Body of pancreas (tissue), 4 donors: ENCODE measurements around the gene CTPS1. TPM values are rescaled to one million over a fixed set of nuclear protein-coding genes. Genes with fewer than 3 reads are reported as not detected.

Experiments
- ATAC-seq: fragments of 150-250 bp; one replicate; pipeline ENCODE4 v1.9.1; 2016
- DNase-seq, 4 donors: peaks; one replicate each; pipeline ENCODE4 v3.0.0-alpha.2; 2019
- H3K27ac ChIP-seq, 4 donors: fragments of 200-600 bp; sonication (generic); 1 replicate in 3 of 4; 2 replicates in 1 of 4; pipeline versions ENCODE4 v1.5.1 to v1.6.1; 2016 to 2019; ENCODE audit warnings: mild to moderate bottlenecking in 1 of 4, mixed read lengths in 1 of 4, moderate library complexity in 1 of 4
- H3K27me3 ChIP-seq, 2 donors: fragments of 200-600 bp; sonication (generic); one replicate each; pipeline ENCODE4 v1.6.0; 2016; ENCODE audit warnings: mild to moderate bottlenecking in 1 of 2
- H3K36me3 ChIP-seq, 2 donors: fragments of 200-600 bp; sonication (generic); replicated peaks in 1 of 2; 2 replicates each; pipeline ENCODE4 v1.5.1; 2016; ENCODE audit warnings: low read depth in 2 of 2; ENCODE audit not compliant: insufficient read depth in 1 of 2
- H3K4me1 ChIP-seq: fragments of 200-600 bp; sonication (generic); one replicate; pipeline ENCODE4 v1.6.0; 2016
- H3K4me3 ChIP-seq, 2 donors: fragments of 200-600 bp; sonication (generic); 1 replicate in 1 of 2; 2 replicates in 1 of 2; pipeline ENCODE4 v1.5.1; 2016 to 2019
- H3K9me3 ChIP-seq, 3 donors: fragments of 200-600 bp; sonication (generic); 1 replicate in 2 of 3; 2 replicates in 1 of 3; pipeline ENCODE4 v1.5.1; 2016
- POLR2A ChIP-seq, 3 donors: fragments of 450-650 bp; IDR thresholded peaks; one replicate each; pipeline ENCODE4 v1.6.1; 2016; ENCODE audit warnings: antibody characterized with exemption in 3 of 3, mild to moderate bottlenecking in 2 of 3
- WGBS, 2 donors: methylation state at CpG; one replicate each; pipeline ENCODE4 v1.1.5; 2017; 5-methylcytosine and 5-hydroxymethylcytosine counted together
- intact Hi-C: fragments of 100-400 bp; cut with DNase I; formaldehyde crosslinking; loops from one replicate; pipeline ENCODE4 v1.15.1; 2023
- total RNA-seq, 2 donors: library from RNA; depleted of rRNA; stranded (reverse); fragments of >200 nt; gene quantifications; one replicate each; pipeline ENCODE4 v1.1.0, GENCODE V29; 2016
- TF ChIP-seq, protein P1 (sequence below), 7 experiments: fragments of 450-650 bp in 4 of 7; fragments of 200-600 bp in 3 of 7; sonication (generic) in 3 of 7; IDR thresholded peaks; one replicate each; pipeline ENCODE4 v1.5.1; 2016 to 2019; ENCODE audit warnings: antibody characterized with exemption in 7 of 7

The CTPS1 gene
- total RNA-seq, 2 donors from 2014 or later: 8.9 to 13.0 TPM

DNA sequence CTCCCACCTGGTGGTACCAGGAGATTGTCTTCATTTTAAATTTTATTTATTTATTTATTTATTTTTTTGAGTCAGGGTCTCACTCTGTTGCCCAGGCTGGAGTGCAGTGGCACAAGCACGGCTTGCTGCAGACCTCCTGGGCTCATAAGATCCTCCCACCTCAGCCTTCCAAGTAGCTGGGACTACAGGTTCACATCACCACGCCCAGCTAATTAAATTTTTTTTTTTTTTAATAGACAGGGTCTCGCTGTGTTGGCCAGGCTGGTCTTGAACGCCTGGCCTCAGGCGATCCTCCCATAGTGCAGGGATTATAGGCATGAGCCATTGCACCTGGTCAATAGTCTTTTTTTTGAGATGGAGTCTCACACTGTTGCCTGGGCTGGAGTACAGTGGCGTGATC, 33.5 kb downstream of the CTPS1 start:
- TF ChIP-seq, protein P1, sequence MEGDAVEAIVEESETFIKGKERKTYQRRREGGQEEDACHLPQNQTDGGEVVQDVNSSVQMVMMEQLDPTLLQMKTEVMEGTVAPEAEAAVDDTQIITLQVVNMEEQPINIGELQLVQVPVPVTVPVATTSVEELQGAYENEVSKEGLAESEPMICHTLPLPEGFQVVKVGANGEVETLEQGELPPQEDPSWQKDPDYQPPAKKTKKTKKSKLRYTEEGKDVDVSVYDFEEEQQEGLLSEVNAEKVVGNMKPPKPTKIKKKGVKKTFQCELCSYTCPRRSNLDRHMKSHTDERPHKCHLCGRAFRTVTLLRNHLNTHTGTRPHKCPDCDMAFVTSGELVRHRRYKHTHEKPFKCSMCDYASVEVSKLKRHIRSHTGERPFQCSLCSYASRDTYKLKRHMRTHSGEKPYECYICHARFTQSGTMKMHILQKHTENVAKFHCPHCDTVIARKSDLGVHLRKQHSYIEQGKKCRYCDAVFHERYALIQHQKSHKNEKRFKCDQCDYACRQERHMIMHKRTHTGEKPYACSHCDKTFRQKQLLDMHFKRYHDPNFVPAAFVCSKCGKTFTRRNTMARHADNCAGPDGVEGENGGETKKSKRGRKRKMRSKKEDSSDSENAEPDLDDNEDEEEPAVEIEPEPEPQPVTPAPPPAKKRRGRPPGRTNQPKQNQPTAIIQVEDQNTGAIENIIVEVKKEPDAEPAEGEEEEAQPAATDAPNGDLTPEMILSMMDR (IDR thresholded peaks at IDR 0.05): no peak
- no peak for TF ChIP-seq POLR2A (IDR thresholded peaks at IDR 0.05)
- H3K9me3 ChIP-seq: no peaks in the 10 kb centered on the region
- H3K4me1 ChIP-seq: no peaks in the 10 kb centered on the region
- intact Hi-C loops: no loop called here
- peaks cover 0 to 18% of the 10 kb centered on the region in 2 donors for H3K36me3 ChIP-seq
- no peak overlapping the region for H3K27ac ChIP-seq
- no peaks in the 10 kb centered on the region for H3K27me3 ChIP-seq
- WGBS, 2 donors: 92 to 97% methylated on average over 6 of the region's 6 CpGs
- DNase-seq: no peak
- no peak for ATAC-seq
- H3K4me3 ChIP-seq: no peak overlapping the region

DNA sequence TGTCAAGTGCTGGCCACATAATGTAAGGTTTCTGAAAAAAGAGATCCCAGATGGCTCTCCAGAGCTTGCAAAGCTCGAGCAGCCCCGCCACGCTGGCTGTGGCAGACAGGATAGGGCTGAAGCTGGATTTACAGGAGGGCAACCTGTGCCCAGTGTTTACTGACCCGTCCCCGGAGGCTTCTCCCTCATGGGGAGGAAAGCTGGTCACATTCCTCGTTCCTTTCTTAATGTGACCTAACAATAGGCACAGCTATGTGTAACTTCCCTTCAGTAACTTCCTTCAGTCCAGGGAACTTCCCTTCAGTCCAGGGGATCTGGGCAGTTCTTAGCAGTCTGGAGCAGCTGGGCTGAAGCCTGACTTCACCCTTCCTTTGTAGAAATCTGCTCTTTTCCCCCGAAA, 34.3 kb downstream of the CTPS1 start:
- no peak overlapping the region for H3K27ac ChIP-seq
- TF ChIP-seq, protein P1 (IDR thresholded peaks at IDR 0.05): no peak
- no peak for TF ChIP-seq POLR2A (IDR thresholded peaks at IDR 0.05)
- H3K36me3 ChIP-seq: peaks cover 0 to 18% of the 10 kb centered on the region in 2 donors
- no peak overlapping the region for H3K4me3 ChIP-seq
- 67 to 84% methylated on average over 7 of the region's 7 CpGs for WGBS, 2 donors
- no peaks in the 10 kb centered on the region for H3K9me3 ChIP-seq
- ATAC-seq: no peak
- no peak for DNase-seq
- intact Hi-C loops: no loop called here
- no peaks in the 10 kb centered on the region for H3K27me3 ChIP-seq
- no peaks in the 10 kb centered on the region for H3K4me1 ChIP-seq

DNA sequence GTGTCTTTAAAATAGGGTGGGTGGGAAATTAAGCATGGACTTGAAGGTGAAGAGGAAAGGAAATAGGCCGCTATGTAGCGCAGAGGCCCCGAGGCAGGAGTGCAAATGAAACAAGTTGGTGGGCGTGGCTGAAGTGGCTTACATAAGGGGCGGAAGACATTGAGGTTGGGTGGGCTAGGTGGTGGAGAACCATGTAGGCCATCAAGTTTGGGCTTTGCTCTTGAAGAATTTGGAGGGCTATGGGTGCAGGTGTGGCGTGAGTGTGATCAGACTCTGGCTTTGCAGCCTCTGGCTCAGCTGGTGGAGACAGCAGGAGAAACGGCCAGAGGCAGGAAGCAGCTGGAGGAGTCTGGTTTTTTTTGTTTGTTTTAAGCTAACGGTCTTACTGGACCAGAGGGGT, 35.4 kb downstream of the CTPS1 start:
- TF ChIP-seq, protein P1 (IDR thresholded peaks at IDR 0.05): no peak
- no peak for TF ChIP-seq POLR2A (IDR thresholded peaks at IDR 0.05)
- Histone ChIP-seq H3K27me3 (no peaks in the 10 kb centered on the region), H3K9me3 (no peaks in the 10 kb centered on the region), H3K4me3 (no peak overlapping the region), H3K4me1 (no peaks in the 10 kb centered on the region), H3K27ac (no peak overlapping the region), H3K36me3 (peaks cover 0 to 9% of the 10 kb centered on the region in 2 donors)
- DNase-seq (no peak), ATAC-seq (no peak)
- WGBS, 2 donors: 74 to 82% methylated on average over 8 of the region's 8 CpGs
- intact Hi-C loops: no loop called here

DNA sequence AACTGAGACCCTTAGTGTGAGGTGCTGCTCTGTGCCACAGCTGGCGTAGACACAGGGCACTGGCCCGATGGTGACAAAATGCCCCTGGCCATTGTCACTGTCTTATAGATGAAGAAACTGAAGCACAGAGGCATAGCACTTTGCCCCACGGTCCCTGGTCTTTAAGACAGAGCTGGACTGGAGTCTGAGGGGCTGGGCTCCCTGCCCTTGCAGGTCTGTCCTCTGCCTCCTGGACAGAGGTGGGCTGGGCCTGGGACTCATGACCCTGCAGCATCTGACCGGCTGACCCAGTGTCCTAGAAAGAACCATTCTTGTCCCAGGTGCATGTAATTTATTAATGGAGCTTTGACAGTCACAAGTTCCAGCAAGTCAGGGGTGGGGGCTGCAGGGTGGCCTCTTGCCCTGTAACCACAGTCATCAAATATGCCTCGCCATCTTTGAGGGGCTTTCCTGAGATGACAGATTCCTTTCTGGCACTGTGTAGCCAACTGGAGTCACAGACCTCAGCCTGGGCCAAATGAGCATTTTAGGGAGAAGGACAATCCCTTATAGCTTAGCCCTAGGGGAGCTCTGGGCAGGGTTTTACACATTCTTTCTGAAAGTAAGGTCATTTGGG, 35.9 kb downstream of the CTPS1 start:
- Histone ChIP-seq H3K4me3 (no peak overlapping the region), H3K9me3 (no peaks in the 10 kb centered on the region), H3K27me3 (no peaks in the 10 kb centered on the region), H3K36me3 (peaks cover 0 to 6% of the 10 kb centered on the region in 2 donors), H3K4me1 (no peaks in the 10 kb centered on the region), H3K27ac (no peak overlapping the region)
- WGBS, 2 donors: 80 to 81% methylated on average over 3 to 5 of the region's 5 CpGs
- TF ChIP-seq, protein P1 (IDR thresholded peaks at IDR 0.05): no peak
- TF ChIP-seq POLR2A (IDR thresholded peaks at IDR 0.05): no peak
- intact Hi-C loops: no loop called here
- DNase-seq (no peak), ATAC-seq (no peak)

DNA sequence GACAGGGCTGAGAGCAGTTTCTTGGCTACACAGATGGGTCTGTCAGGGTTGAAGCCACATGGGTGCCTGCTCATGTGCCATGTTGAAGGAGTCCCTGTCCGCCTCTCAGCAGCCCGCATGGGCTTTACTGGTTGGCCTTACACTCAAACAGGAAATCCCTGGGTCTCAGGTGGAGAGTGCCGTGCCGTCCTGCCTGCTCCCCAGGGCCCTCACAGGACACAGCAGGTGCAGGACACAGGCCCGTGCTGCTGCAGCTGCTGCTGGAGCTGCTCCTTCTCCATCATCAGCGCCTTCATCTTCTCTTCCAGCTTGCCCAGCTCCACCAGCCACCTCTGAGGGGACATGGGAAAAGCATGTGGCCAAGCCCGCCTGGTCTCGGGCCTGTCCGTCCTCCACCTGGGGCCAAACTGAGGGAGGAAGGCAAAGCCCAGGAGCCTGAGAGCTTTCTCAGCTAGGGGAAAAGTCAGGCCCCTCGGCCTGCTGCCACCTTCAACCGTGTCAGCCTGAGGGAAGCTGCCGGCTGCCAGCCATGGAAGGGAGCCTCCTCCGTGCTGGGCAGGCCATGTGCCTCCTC, 36.5 kb downstream of the CTPS1 start:
- DNase-seq (no peak), ATAC-seq (no peak)
- intact Hi-C loops: no loop called here
- H3K27me3 ChIP-seq: no peaks in the 10 kb centered on the region
- H3K9me3 ChIP-seq: no peaks in the 10 kb centered on the region
- TF ChIP-seq, protein P1 (IDR thresholded peaks at IDR 0.05): no peak
- no peak for TF ChIP-seq POLR2A (IDR thresholded peaks at IDR 0.05)
- H3K27ac ChIP-seq: no peak overlapping the region
- no peak overlapping the region for H3K4me3 ChIP-seq
- H3K36me3 ChIP-seq: peaks cover 0 to 3% of the 10 kb centered on the region in 2 donors
- no peaks in the 10 kb centered on the region for H3K4me1 ChIP-seq
- WGBS, 2 donors: 89 to 90% methylated on average over 5 to 13 of the region's 13 CpGs
